Activated CD8-positive, alpha-beta memory T cell treated with anti-CD3 and anti-CD28 coated beads, Interleukin-2, amount 50 U/mL, for 24 hours (primary cell): Measurements from ENCODE around the gene ABCC1.
"Not testable (repeated sequence)": the region's sequence is repeated elsewhere in the genome, so short reads cannot be mapped to it uniquely, and the experiment has no call there.

Experiments used
- DNase-seq: peaks from one replicate; pipeline ENCODE4 v3.0.0-alpha.2; 2020; ENCODE audit errors: extremely low read depth

ABCC1 gene

GRCh38 chr16:16158082-16158658, 208.8 kb downstream of the ABCC1 start:
- DNase-seq: no peak

GRCh38 chr16:16158741-16159374, 209.4 kb downstream of the ABCC1 start:
- no peak for DNase-seq

DNA sequence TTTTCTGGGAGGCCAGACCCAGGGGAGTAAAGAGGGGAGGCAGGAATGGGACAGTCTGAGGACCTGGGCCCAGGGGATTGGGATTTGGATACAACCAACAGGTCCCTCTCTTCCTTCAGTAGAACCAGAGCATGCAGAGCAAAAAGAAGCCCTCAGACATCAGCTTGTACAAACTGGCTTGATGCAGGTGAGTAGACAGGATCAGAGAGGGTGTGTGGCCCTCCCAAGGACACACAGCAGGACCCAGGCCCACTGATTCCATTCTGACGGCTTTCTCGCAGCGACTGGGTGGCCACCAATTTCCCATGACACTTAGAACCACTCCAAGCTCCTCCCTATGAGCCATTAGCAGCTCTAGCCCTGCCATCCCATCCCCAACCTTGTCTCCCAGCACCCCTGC, 210.2 kb downstream of the ABCC1 start:
- DNase-seq: no peak

DNA sequence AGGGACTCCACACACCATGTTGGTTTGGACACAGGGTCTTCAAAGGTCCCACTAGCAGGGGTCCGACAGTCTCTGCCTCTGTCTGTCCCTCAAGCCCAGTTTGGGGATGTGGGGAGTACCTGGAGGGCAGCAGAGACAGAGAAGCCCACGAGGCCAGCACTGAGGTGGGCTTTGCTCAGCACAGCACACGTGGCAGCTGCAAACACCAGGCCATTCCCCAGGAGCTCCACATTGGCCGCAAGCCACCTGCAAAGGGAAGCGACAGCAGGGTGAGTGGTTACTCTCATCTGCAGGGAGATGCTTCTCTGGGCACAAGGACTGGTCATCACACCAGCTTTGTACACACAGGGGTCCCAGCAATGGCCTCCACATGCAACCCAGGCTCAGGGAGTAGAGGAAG, 211.9 kb downstream of the ABCC1 start:
- no peak for DNase-seq

DNA sequence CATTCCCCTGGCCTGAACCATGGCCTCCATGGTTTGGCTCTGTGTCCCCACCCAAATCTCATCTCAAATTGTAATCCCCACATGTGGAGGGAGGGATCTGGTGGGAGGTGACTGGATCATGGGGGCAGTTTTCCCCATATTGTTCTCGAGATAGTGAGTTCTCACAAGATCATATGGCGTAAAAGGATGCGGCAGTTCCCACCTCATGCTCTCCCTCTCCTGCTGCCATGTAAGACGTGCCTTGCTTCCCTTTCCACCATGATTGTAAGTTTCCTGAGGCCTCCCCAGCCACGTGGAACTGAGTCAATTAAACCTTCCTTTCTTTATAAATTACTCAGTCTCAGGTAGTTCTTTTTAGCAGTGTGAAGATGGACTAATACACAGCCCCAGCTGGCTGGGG, 212.4 kb downstream of the ABCC1 start:
- not testable (repeated sequence) for DNase-seq

- no peak for DNase-seq
Observed at GRCh38 chr16:16162591-16162990, 213.2 kb downstream of the ABCC1 start.

DNA sequence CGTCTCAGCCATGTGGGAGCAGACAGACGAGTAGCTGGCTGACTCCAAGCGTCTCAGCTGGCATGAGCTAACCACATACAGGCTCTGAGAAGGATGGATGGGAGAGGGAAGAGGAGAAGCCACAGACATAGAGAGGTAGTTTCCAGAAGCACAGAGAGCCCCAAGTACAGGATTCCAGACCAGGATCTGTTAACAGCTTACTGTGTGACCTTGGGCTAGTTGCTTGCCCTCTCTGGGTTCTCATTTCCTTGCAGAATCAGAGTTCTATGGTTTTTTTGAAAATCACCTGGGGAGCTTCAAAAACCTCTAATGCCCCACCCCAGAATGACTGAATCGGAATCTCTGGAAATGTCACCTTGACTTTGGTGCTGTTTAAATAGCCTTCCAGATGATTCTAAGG, 213.7 kb downstream of the ABCC1 start:
- DNase-seq: no peak

DNA sequence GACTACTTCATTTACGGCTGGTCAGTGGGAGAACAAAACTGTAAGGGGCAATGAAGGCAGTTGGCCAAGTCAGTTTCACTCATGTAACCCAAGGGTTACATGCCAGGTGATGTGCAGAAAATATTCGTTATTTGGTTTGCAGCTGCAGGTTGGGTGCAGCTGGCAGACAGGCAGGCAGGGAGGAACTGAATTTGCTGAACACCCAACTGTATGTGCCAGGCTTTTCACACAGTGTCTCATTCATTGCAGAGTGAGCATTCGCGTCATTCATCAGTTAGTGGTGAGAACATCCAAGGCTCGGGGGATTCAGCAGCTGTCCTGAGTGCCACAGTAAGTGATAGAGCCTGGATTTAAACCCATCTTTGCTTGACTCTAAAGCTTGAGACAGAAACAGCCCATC, 214.2 kb downstream of the ABCC1 start:
- no peak for DNase-seq

DNA sequence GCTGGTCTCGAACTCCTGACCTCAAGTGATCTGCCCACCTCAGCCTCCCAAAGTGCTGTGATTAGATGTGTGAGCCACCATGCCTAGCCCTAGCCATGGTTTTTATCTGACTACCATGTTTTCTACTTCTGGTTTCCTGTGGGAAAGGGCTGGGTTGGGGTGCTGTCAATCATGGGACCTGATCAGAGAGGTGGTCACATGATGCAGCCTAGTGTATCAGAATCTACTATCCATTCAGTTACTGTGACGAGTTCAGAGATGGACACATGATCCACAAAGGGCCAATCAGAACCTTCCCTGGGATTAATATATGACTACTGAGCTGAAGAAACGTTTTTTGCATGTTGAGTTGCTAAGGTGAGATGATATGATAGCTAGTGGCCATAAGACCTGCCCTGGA, 214.8 kb downstream of the ABCC1 start:
- DNase-seq: no peak

GRCh38 chr16:16166085-16166484, 216.7 kb downstream of the ABCC1 start:
- no peak for DNase-seq

DNA sequence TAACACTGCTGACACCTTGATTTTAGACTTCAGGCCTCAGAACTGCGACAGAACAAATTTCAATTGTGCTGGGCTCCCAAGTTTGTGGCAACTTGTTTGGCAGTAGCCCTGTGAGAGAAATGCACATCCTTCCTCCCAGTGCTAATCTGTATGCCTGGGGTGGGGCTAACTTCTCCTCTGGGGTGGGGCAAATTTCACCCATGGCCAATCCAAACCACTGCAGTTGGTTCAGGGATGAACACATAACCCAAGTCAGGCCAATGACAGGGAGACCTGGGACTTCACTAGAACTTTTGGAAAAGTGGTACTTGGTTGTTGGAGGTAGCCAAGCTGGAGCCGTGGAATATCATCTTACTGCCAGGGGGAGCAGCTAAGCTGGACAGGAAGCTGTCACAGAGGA, 217.5 kb downstream of the ABCC1 start:
- no peak for DNase-seq

GRCh38 chr16:16167927-16168326, 218.5 kb downstream of the ABCC1 start:
- no peak for DNase-seq

GRCh38 chr16:16168431-16168830, 219.0 kb downstream of the ABCC1 start:
- DNase-seq: no peak

GRCh38 chr16:16169615-16170014, 220.2 kb downstream of the ABCC1 start:
- DNase-seq: no peak

DNA sequence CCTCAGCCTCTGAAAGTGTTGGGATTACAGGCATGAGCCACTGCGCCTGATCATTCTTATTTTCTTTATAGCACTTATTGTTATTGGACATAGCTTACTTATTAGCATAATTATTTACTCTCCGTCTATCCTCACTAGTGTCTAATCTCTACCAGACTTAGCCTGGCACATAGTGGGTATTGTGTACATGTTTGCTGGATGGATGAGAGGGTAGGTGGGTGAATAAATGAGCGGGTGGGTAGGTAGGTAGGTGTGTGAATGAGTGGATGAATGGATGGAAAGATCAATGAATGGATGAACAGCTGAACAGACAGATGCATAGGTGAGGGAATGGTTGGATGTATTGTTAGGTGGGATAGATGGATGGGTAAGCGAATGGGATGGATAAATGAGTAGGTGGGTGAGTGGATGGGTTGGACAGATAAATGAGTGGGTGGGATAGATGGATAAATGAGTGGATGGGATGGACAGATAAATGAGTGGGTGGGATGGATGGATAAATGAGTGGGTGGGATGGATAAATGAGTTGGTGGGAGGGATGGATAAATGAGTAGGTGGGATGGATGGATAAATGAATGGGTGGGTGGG, 222.0 kb downstream of the ABCC1 start:
- no peak for DNase-seq

DNA sequence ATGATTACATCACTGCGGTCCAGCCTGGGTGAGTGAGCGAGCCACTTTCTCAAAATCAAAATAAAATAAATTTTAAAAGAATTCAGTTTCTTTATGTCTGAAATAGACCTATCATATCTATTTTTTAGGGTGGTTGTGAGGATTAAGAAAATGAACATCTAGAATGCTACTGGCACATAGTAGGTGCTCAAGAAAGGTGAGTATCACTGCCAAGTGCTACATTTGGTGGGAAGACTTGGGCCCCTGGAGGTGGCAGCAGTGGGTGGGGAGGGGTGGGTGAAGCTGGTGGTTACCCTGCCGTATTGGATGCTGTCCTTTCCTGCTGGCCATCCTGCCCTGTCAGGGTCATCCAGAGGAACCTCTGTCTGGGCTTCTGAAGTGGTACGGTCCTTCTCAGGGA, 223.6 kb downstream of the ABCC1 start:
- DNase-seq: no peak

DNA sequence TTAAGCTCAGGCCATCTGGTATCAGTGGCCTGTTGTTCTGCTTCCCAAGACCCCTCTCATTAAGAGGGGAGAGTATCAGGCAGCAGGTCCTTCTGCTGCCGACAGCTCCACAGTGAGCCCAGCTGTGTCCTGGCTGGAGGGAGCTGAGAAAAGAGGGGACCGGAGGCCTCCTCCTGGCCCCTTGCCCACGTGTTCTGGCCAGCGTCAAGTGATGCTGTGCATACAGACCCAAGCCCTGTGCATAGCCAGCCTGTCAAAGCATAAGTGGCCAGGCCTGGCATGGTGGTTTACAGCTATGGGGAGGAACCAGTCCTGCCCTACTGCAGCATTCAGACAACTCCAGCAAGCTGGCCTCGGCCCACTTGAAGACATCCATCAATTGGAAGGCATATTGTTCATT, 225.9 kb downstream of the ABCC1 start:
- no peak for DNase-seq

DNA sequence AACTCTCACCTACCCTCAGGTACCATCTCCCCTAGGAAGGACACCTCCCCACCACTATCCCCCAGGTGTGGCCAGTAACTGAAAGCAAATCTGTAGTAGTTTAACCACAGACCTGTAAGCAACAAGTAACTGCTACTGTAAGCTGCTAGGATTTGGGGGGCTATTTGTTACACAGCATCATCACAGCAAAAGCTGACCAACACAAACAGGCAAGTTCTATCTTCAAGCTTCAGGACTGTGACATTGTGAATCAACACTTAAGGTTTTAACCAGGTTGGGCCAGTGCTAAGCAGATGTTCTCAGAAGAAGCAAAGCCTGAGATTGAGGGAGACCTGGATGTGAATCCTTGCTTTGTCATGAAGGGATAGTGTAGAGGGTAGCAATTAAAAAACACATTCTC, 226.9 kb downstream of the ABCC1 start:
- DNase-seq: no peak

GRCh38 chr16:16178455-16179162, 229.2 kb downstream of the ABCC1 start:
- DNase-seq: no peak

- DNase-seq: not testable (repeated sequence)
Observed at GRCh38 chr16:16181748-16182147, 232.3 kb downstream of the ABCC1 start.

DNA sequence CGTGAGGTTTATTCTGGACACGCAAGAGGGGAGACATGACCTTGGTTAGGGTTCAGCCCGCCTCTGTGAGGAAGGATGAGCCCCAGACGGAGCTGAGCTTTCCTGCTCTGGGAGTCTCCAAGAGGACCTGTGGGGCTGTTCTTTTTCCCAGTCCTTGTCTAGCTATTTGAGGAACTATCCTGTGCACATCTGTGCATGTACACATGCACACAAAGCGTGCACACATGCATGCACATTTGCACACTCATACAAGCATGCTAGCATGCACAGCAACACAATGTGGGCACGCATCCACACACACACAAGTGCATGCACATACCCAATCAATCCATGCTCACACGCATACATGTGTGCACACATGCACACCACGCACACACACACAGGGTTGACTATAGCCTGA, 233.5 kb downstream of the ABCC1 start:
- no peak for DNase-seq

DNA sequence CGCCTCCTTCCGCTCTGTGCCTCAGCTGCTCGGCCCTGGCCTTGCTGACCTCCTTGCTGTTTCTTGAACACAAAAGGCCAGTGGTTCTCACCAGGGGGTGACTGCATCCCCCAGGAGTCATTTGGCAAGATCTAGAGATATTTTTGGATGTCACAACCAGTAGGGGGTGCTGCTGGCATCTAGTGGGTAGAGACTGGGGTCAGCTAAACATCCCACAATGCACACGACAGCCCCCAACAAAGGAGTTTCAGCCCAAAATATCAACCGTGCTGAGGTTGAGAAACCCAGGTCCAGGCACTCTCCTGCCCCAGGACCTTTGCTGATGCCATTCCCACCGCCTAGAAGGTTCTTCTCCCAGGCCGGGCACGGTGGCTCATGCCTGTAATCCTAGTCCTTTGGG, 234.1 kb downstream of the ABCC1 start:
- no peak for DNase-seq

- no peak for DNase-seq
Observed at GRCh38 chr16:16184594-16184993, 235.2 kb downstream of the ABCC1 start.
